ENCODE results near the gene TNFRSF1A.

GRCh38 chr12:6373022-6373787, 31.3 kb upstream of the TNFRSF1A start:
- TF ChIP-seq POLR2A (IDR thresholded peaks at IDR 0.05; ENCODE audit: low read length) (no peak), GATA1 (IDR thresholded peaks at IDR 0.05; ENCODE audit: low read depth, low read length) (no peak)

Measured in erythroblast (primary cell).